ENCODE results near the gene SUMO3.

Gene SUMO3

DNA sequence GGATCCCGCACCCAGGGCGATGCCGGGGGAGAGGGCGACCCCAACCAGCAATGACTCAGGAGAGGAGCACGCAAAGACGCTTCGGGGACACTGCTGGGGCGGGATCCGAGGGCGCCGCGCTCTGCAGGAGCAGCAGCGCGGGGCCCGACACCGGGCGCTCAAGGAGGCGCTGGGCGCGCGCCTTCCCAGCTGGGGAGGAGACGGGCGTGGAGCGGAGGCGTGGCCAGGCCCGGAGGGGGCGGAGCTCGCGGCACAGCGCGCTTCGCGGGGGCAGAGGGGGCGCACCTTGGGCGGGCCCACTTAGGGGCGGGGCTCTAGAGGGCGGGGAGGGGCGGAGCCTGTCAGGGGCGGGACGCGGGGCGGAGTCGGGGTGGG is 369 bp downstream of the SUMO3 start:
- peak; percentile 89 for DNase-seq (ENCODE audit: insufficient read length, low spot score)
- no peak for FAIRE-seq
- TF ChIP-seq, protein P1, sequence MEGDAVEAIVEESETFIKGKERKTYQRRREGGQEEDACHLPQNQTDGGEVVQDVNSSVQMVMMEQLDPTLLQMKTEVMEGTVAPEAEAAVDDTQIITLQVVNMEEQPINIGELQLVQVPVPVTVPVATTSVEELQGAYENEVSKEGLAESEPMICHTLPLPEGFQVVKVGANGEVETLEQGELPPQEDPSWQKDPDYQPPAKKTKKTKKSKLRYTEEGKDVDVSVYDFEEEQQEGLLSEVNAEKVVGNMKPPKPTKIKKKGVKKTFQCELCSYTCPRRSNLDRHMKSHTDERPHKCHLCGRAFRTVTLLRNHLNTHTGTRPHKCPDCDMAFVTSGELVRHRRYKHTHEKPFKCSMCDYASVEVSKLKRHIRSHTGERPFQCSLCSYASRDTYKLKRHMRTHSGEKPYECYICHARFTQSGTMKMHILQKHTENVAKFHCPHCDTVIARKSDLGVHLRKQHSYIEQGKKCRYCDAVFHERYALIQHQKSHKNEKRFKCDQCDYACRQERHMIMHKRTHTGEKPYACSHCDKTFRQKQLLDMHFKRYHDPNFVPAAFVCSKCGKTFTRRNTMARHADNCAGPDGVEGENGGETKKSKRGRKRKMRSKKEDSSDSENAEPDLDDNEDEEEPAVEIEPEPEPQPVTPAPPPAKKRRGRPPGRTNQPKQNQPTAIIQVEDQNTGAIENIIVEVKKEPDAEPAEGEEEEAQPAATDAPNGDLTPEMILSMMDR (IDR thresholded peaks at IDR 0.05; ENCODE audit: insufficient read depth, missing control alignments): no peak

DNA sequence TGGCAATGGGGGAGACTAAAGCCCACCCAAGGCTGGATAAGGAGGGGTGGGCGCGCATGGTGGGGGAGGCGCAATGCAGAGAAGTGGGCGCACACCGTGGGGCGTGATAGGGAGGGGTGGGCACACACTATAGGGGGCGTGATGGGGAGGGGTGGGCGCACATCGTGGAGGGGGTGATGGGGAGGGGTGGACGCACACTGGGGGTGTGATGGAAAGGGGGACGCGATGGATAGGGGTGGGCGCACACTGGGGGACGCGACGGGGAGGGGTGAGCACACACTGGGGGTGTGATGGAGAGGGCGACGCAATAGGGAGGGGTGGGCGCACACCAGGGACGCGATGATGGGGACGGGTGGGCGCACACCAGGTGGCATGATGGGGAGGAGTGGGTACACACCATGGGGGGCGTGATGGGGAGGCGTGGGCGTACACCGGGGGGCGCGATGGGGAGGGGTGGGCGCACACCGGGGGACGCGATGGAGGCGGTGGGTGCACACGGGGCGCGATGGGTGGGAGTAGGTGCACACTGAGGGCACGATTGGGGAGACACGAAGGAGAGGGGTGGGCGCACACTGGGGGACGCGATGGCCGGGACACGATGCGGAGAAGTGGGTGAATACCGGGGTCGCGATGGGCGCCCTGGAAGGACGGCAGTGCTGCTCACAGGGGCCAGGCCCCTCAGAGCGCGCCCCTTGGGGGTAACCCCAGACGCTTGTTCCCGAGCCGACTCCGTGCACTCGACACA is 929 bp downstream of the SUMO3 start:
- DNase-seq (ENCODE audit: insufficient read length, low spot score) (no peak), FAIRE-seq (no peak)
- TF ChIP-seq, protein P1 (IDR thresholded peaks at IDR 0.05; ENCODE audit: insufficient read depth, missing control alignments): no peak

DNA sequence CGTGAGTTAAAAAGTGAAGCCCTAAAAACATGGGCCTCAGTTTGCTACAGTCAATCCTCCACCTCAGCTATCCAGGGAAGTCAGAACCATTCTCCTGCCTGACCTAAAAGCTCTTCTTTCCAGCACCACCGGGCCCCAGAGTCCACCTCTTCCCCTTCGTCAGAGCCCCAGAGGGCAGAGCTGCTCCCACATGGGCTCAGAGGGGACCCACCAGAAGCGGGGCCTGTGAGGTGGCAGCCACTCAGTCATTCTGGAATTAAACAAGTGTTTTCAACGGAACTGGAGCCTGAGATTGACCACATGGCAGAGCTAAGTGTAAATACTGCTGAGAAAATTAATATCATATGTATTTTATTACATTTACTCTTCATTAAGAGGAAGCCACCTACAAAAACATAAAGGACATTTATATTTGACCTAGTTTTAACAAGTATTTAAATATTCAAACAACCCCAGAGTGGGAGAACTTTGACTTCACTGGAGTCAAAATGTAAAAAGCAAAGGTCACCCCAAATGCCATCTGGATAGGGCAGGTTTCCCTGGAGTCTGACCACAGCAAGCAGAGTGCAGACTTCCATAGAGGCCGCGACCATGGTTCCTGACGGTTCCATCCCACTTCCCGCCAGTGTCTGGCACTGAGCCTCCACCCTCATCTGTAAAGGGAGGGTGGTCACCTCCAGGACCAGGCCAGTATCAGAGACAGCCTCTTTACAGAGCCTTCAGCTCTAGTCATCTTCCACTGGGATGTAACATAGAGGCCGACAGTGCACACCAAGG is 1.8 kb downstream of the SUMO3 start:
- no peak for DNase-seq (ENCODE audit: insufficient read length, low spot score)
- no peak for FAIRE-seq
- TF ChIP-seq, protein P1 (IDR thresholded peaks at IDR 0.05; ENCODE audit: insufficient read depth, missing control alignments): no peak

DNA sequence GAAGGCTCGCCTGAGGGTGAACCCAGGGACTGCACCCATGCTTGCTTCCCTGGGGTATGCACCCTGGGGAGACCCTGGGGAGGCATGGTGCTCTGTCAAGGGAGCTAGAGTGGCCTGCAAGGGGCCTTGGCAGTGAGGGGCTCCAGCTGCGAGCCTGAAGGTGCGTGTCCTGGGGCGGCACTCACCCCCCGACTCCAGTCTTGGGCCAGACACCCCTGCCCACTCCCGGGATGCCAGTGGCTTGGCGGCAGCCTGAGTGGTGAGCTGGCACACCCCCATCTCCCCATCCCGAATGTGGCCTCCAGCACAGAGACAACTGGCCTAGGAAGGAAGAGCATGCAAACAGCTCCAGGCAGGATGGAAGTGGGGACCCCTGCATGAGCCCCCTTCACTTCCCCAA is 2.6 kb downstream of the SUMO3 start:
- TF ChIP-seq, protein P1 (IDR thresholded peaks at IDR 0.05; ENCODE audit: insufficient read depth, missing control alignments): no peak
- DNase-seq (ENCODE audit: insufficient read length, low spot score) (no peak), FAIRE-seq (no peak)

DNA sequence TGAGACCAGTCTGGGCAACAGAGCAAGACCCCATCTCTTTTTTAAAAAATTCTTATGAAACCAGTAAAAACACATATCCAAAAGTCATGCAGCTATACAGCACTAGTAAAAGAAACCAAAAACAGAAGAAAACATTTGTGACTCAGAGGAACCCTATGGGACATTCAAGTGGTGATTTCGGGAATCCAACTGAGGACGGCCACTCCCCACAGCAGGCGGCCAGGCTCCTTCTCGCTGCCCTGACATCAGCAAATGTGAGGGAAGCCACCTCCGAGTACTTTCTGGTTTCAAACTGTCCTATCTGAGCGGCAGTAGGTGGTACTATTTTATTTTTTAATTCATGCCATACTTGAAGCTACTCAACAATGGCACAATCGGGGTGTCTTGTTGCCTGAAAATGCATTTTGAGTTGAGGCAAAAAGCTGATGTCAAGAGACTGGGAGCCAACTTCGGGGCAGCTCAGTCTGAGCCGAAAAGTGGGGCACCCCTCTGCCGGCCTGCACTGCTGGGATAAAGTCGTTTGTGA is 3.3 kb downstream of the SUMO3 start:
- TF ChIP-seq, protein P1 (IDR thresholded peaks at IDR 0.05; ENCODE audit: insufficient read depth, missing control alignments): no peak
- DNase-seq (ENCODE audit: insufficient read length, low spot score) (no peak), FAIRE-seq (no peak)

DNA sequence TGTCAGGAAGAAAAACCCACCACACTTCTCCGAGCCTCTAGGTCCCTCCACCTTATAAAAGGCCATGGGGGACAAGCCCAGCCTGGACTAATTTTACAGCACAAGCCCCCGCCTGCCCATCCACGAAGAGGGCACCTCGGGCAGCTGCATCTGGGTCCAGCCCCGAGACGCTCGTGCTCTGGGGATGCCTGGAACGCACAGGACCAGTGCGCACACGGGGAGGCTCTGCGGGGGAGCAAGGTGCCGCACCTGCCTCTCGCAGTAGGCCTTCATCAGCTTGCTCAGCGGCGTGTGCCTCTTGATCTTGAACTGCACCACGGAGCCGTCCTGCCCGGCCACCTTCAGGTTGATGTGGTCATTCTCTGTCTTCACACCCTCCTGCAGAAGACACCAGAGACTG is 4.1 kb downstream of the SUMO3 start:
- no peak for FAIRE-seq
- DNase-seq (ENCODE audit: insufficient read length, low spot score): no peak
- TF ChIP-seq, protein P1 (IDR thresholded peaks at IDR 0.05; ENCODE audit: insufficient read depth, missing control alignments): no peak

DNA sequence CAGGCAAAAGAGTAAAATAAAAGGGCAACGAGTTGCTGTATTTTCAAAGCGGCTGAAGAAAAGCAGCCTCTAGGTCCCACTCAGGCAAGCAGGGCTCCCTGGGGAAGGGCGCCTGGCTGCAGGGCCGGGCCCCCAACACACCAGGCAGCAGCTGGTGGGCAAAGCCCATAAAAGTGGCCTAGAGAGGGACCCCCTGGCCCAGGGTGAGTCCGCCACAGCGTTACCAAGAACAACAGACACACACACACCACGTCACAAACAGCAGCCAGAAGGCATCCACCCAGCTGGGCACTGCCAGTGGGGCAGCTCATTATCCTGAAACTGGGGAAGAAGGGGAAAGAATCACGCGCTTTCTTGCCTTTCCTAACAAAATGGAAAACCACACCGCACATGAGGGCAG is 4.7 kb downstream of the SUMO3 start:
- FAIRE-seq (no peak), DNase-seq (ENCODE audit: insufficient read length, low spot score) (no peak)
- TF ChIP-seq, protein P1 (IDR thresholded peaks at IDR 0.05; ENCODE audit: insufficient read depth, missing control alignments): no peak
